ENCODE results near the gene TRIM72. TPM values are rescaled to one million over a fixed set of nuclear protein-coding genes. Genes with fewer than 3 reads are reported as not detected.

TRIM72 gene
- total RNA-seq, 1 donor from 2014 or later, result 45.4 TPM

GRCh38 chr16:31183432-31184428 is 30.2 kb upstream of the TRIM72 start:
- H3K4me3 ChIP-seq (ENCODE audit: low read length in 3 of 3), result no peak overlapping the region
- no peaks in the 10 kb centered on the region for H3K9me3 ChIP-seq (ENCODE audit: control insufficient read depth in 3 of 3, low read length in 3 of 3)
- peaks cover 52 to 61% (median 60%) of the 10 kb centered on the region in 3 donors for H3K36me3 ChIP-seq (ENCODE audit: control insufficient read depth in 3 of 3, insufficient read depth in 3 of 3, low read length in 3 of 3)
- H3K4me1 ChIP-seq (ENCODE audit: control insufficient read depth in 3 of 3, insufficient read depth in 3 of 3, low read length in 3 of 3), result peaks cover 39 to 49% (median 39%) of the 10 kb centered on the region in 3 donors
- H3K27ac ChIP-seq (ENCODE audit: low read depth, low read length), result no peak overlapping the region
- no peaks in the 10 kb centered on the region for H3K27me3 ChIP-seq (ENCODE audit: control insufficient read depth in 3 of 3, insufficient read depth in 3 of 3, low read length in 3 of 3)
- peak overlapping the region in 1 of 3 donors; percentile 30 for H3K9ac ChIP-seq (ENCODE audit: low read depth in 1 of 3, low read length in 3 of 3)

GRCh38 chr16:31184888-31185287 is 29.0 kb upstream of the TRIM72 start:
- peaks cover 59 to 72% (median 72%) of the 10 kb centered on the region in 3 donors for H3K36me3 ChIP-seq (ENCODE audit: control insufficient read depth in 3 of 3, insufficient read depth in 3 of 3, low read length in 3 of 3)
- H3K9me3 ChIP-seq (ENCODE audit: control insufficient read depth in 3 of 3, low read length in 3 of 3), result no peaks in the 10 kb centered on the region
- no peak overlapping the region for H3K4me3 ChIP-seq (ENCODE audit: low read length in 3 of 3)
- H3K27ac ChIP-seq (ENCODE audit: low read depth, low read length), result no peak overlapping the region
- H3K4me1 ChIP-seq (ENCODE audit: control insufficient read depth in 3 of 3, insufficient read depth in 3 of 3, low read length in 3 of 3), result peaks cover 32 to 42% (median 32%) of the 10 kb centered on the region in 3 donors
- no peak overlapping the region for H3K9ac ChIP-seq (ENCODE audit: low read depth in 1 of 3, low read length in 3 of 3)
- no peaks in the 10 kb centered on the region for H3K27me3 ChIP-seq (ENCODE audit: control insufficient read depth in 3 of 3, insufficient read depth in 3 of 3, low read length in 3 of 3)

GRCh38 chr16:31185339-31185738 is 28.6 kb upstream of the TRIM72 start:
- Histone ChIP-seq H3K4me1 (ENCODE audit: control insufficient read depth in 3 of 3, insufficient read depth in 3 of 3, low read length in 3 of 3) (peaks cover 32 to 42% (median 32%) of the 10 kb centered on the region in 3 donors), H3K4me3 (ENCODE audit: low read length in 3 of 3) (no peak overlapping the region), H3K9me3 (ENCODE audit: control insufficient read depth in 3 of 3, low read length in 3 of 3) (no peaks in the 10 kb centered on the region), H3K36me3 (ENCODE audit: control insufficient read depth in 3 of 3, insufficient read depth in 3 of 3, low read length in 3 of 3) (peaks cover 63 to 77% (median 76%) of the 10 kb centered on the region in 3 donors), H3K27ac (ENCODE audit: low read depth, low read length) (no peak overlapping the region), H3K27me3 (ENCODE audit: control insufficient read depth in 3 of 3, insufficient read depth in 3 of 3, low read length in 3 of 3) (no peaks in the 10 kb centered on the region), H3K9ac (ENCODE audit: low read depth in 1 of 3, low read length in 3 of 3) (no peak overlapping the region)

- Histone ChIP-seq H3K4me3 (ENCODE audit: low read length in 3 of 3) (no peak overlapping the region), H3K27me3 (ENCODE audit: control insufficient read depth in 3 of 3, insufficient read depth in 3 of 3, low read length in 3 of 3) (no peaks in the 10 kb centered on the region), H3K9ac (ENCODE audit: low read depth in 1 of 3, low read length in 3 of 3) (no peak overlapping the region), H3K36me3 (ENCODE audit: control insufficient read depth in 3 of 3, insufficient read depth in 3 of 3, low read length in 3 of 3) (peaks cover 72 to 85% (median 84%) of the 10 kb centered on the region in 3 donors), H3K4me1 (ENCODE audit: control insufficient read depth in 3 of 3, insufficient read depth in 3 of 3, low read length in 3 of 3) (peaks cover 28 to 42% (median 29%) of the 10 kb centered on the region in 3 donors), H3K27ac (ENCODE audit: low read depth, low read length) (no peak overlapping the region), H3K9me3 (ENCODE audit: control insufficient read depth in 3 of 3, low read length in 3 of 3) (no peaks in the 10 kb centered on the region)
Measured at GRCh38 chr16:31186176-31186575, 27.7 kb upstream of the TRIM72 start.

- Histone ChIP-seq H3K36me3 (ENCODE audit: control insufficient read depth in 3 of 3, insufficient read depth in 3 of 3, low read length in 3 of 3) (peaks cover 82 to 95% (median 94%) of the 10 kb centered on the region in 3 donors), H3K9ac (ENCODE audit: low read depth in 1 of 3, low read length in 3 of 3) (no peak overlapping the region), H3K27me3 (ENCODE audit: control insufficient read depth in 3 of 3, insufficient read depth in 3 of 3, low read length in 3 of 3) (no peaks in the 10 kb centered on the region), H3K9me3 (ENCODE audit: control insufficient read depth in 3 of 3, low read length in 3 of 3) (no peaks in the 10 kb centered on the region), H3K4me3 (ENCODE audit: low read length in 3 of 3) (no peak overlapping the region), H3K4me1 (ENCODE audit: control insufficient read depth in 3 of 3, insufficient read depth in 3 of 3, low read length in 3 of 3) (peaks cover 19 to 32% (median 20%) of the 10 kb centered on the region in 3 donors), H3K27ac (ENCODE audit: low read depth, low read length) (no peak overlapping the region)
Measured at GRCh38 chr16:31186930-31187807, 26.8 kb upstream of the TRIM72 start.

GRCh38 chr16:31187808-31188189 is 26.1 kb upstream of the TRIM72 start:
- peaks cover 77 to 95% (median 94%) of the 10 kb centered on the region in 3 donors for H3K36me3 ChIP-seq (ENCODE audit: control insufficient read depth in 3 of 3, insufficient read depth in 3 of 3, low read length in 3 of 3)
- H3K27ac ChIP-seq (ENCODE audit: low read depth, low read length), result no peak overlapping the region
- H3K9ac ChIP-seq (ENCODE audit: low read depth in 1 of 3, low read length in 3 of 3), result no peak overlapping the region
- H3K4me1 ChIP-seq (ENCODE audit: control insufficient read depth in 3 of 3, insufficient read depth in 3 of 3, low read length in 3 of 3), result peaks cover 13 to 25% (median 13%) of the 10 kb centered on the region in 3 donors
- no peaks in the 10 kb centered on the region for H3K9me3 ChIP-seq (ENCODE audit: control insufficient read depth in 3 of 3, low read length in 3 of 3)
- H3K27me3 ChIP-seq (ENCODE audit: control insufficient read depth in 3 of 3, insufficient read depth in 3 of 3, low read length in 3 of 3), result no peaks in the 10 kb centered on the region
- no peak overlapping the region for H3K4me3 ChIP-seq (ENCODE audit: low read length in 3 of 3)

GRCh38 chr16:31188450-31189411 is 25.2 kb upstream of the TRIM72 start:
- Histone ChIP-seq H3K9me3 (ENCODE audit: control insufficient read depth in 3 of 3, low read length in 3 of 3) (no peaks in the 10 kb centered on the region), H3K27ac (ENCODE audit: low read depth, low read length) (no peak overlapping the region), H3K36me3 (ENCODE audit: control insufficient read depth in 3 of 3, insufficient read depth in 3 of 3, low read length in 3 of 3) (peaks cover 79 to 96% (median 93%) of the 10 kb centered on the region in 3 donors)

GRCh38 chr16:31189412-31189778 is 24.5 kb upstream of the TRIM72 start:
- no peaks in the 10 kb centered on the region for H3K27me3 ChIP-seq (ENCODE audit: control insufficient read depth in 3 of 3, insufficient read depth in 3 of 3, low read length in 3 of 3)
- H3K4me1 ChIP-seq (ENCODE audit: control insufficient read depth in 3 of 3, insufficient read depth in 3 of 3, low read length in 3 of 3), result peaks cover 0 to 11% (median 0%) of the 10 kb centered on the region in 3 donors
- H3K36me3 ChIP-seq (ENCODE audit: control insufficient read depth in 3 of 3, insufficient read depth in 3 of 3, low read length in 3 of 3), result peaks cover 81 to 97% (median 91%) of the 10 kb centered on the region in 3 donors
- no peak overlapping the region for H3K4me3 ChIP-seq (ENCODE audit: low read length in 3 of 3)
- no peak overlapping the region for H3K9ac ChIP-seq (ENCODE audit: low read depth in 1 of 3, low read length in 3 of 3)
- H3K27ac ChIP-seq (ENCODE audit: low read depth, low read length), result no peak overlapping the region
- H3K9me3 ChIP-seq (ENCODE audit: control insufficient read depth in 3 of 3, low read length in 3 of 3), result no peaks in the 10 kb centered on the region

More at GRCh38 chr16:31188450-31189411, 25.2 kb upstream of the TRIM72 start:
- Histone ChIP-seq H3K4me3 (ENCODE audit: low read length in 3 of 3) (no peak overlapping the region), H3K9ac (ENCODE audit: low read depth in 1 of 3, low read length in 3 of 3) (no peak overlapping the region), H3K4me1 (ENCODE audit: control insufficient read depth in 3 of 3, insufficient read depth in 3 of 3, low read length in 3 of 3) (peaks cover 4 to 16% (median 4%) of the 10 kb centered on the region in 3 donors), H3K27me3 (ENCODE audit: control insufficient read depth in 3 of 3, insufficient read depth in 3 of 3, low read length in 3 of 3) (no peaks in the 10 kb centered on the region)

- no peak overlapping the region for H3K9ac ChIP-seq (ENCODE audit: low read depth in 1 of 3, low read length in 3 of 3)
- peaks cover 0 to 11% (median 0%) of the 10 kb centered on the region in 3 donors for H3K4me1 ChIP-seq (ENCODE audit: control insufficient read depth in 3 of 3, insufficient read depth in 3 of 3, low read length in 3 of 3)
- H3K9me3 ChIP-seq (ENCODE audit: control insufficient read depth in 3 of 3, low read length in 3 of 3), result no peaks in the 10 kb centered on the region
- H3K4me3 ChIP-seq (ENCODE audit: low read length in 3 of 3), result no peak overlapping the region
- no peak overlapping the region for H3K27ac ChIP-seq (ENCODE audit: low read depth, low read length)
- H3K27me3 ChIP-seq (ENCODE audit: control insufficient read depth in 3 of 3, insufficient read depth in 3 of 3, low read length in 3 of 3), result no peaks in the 10 kb centered on the region
- H3K36me3 ChIP-seq (ENCODE audit: control insufficient read depth in 3 of 3, insufficient read depth in 3 of 3, low read length in 3 of 3), result peaks cover 80 to 98% (median 90%) of the 10 kb centered on the region in 3 donors
Measured at GRCh38 chr16:31190061-31190460, 23.9 kb upstream of the TRIM72 start.
